ACHN (cell line): ENCODE data around the gene SMAD6.
A peak's percentile ranks its signal among the peaks of the same experiment; 100 is the strongest.
"Not testable (repeated sequence)": the region's sequence is repeated elsewhere in the genome, so short reads cannot be mapped to it uniquely, and the experiment has no call there.

Source experiments
- DNase-seq: peaks from one replicate; pipeline ENCODE4 v3.0.0-alpha.2; 2015
- in situ Hi-C: cut with HindIII; loops from 2 replicates; pipeline ENCODE4 v1.10.0; 2017; ENCODE audit warnings: low sequenced_read_pairs, low pct_ligation_motif_present, low pct_unique_long_range_greater_than_20kb

Gene SMAD6

DNA sequence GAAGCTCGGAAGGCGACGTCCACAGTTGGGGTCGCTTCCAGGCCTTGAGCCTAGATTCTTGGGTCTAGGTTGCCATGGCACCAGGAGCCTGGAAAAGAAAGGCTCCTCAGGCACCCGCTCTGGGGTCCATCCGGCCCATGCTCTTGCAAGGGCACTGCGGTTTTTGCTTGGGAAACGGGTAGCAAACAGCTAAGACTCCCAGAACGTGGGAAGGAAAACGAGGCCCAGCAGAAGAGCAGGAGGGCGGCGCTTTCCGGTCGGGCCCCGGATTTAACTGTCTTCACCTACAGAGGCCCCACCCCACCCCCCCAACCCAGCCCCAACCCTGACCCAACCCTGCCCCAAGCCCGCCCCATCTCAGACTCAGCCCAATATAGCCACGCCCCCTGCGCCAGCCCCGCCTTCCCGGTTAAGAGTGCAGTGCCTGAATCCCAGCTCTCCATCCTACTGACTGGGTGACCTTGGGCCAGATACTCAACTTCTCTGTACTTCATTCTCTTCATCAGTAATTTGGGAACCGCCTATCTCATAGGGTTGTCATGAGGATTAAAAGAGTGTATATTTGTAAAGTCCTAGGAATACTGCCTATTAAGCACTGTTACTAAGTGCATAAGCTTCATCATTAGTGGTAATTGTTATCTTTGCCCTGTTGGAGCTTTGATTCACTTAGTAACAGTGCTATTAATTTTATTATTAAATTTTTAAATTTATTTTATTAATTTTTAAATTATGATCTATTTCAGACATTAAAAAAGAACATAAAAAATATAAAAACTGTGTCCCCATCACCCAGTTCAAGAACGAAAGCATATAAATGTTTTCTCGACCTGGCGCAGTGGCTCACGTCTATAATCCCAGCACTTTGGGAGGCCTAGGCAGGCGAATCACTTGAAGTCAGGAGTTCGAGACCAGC lies 28.4 kb upstream of the SMAD6 start:
- no peak for DNase-seq
- in situ Hi-C loops = no loop called here

DNA sequence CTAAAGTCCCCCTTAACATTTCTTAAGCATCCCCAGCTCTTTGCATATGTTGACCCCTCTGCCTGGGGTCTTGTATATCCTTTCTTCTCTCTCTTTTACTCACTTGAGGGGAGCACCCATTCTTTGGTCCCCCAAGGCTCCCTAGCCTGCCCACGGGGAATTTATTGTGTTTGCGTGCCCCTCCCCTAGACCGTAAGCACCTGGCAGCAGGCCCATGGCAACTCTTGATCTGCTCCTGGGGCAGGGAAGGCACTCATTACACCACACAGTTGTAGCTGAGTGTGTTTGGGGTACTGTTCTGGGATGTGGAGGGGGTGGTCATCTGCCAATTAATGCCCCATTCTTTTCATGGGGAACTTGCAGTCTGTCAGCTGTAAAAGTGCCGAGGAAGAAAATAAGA lies 27.3 kb upstream of the SMAD6 start:
- DNase-seq = no peak
- in situ Hi-C loops = no loop called here

DNA sequence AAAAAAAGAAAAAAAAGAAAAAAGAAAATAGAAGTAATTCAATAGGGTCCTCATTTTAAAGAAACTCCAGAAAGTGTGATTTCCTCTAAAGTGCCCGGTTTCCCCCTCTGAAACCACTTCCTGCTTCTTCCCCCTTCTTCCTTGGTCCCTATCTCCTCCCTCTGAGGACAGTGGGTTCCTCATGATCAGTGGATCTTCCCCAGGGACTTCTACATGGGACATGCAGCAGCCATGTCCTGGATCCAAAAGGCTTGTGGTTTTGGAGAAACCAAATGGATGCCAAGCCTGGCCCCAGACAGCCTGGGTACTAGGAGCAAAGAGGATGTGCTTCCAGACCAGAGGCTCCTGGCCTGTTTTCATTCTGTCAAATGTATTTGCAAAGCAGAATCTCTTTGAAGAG lies 26.6 kb upstream of the SMAD6 start:
- in situ Hi-C loops = no loop called here
- DNase-seq = no peak

DNA sequence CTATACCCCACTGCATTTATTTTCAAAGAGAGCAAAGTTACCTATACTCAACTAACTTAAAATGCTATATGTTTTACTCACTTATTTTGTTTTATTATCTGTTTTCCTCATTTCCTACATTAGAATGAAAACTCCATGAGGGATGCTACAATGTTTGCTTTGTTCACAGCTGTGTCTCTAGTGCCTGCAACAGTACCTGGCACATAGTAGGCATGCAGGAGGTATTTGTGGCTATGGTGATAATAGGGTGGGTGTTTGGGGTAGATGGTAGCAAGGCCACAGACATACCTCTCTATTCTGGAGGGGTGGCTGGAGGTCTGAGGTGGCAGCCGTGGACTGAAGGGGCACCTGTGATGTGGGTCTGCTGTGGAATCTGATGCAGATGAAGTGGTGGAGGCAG lies 24.7 kb upstream of the SMAD6 start:
- in situ Hi-C loops = no loop called here
- no peak for DNase-seq

DNA sequence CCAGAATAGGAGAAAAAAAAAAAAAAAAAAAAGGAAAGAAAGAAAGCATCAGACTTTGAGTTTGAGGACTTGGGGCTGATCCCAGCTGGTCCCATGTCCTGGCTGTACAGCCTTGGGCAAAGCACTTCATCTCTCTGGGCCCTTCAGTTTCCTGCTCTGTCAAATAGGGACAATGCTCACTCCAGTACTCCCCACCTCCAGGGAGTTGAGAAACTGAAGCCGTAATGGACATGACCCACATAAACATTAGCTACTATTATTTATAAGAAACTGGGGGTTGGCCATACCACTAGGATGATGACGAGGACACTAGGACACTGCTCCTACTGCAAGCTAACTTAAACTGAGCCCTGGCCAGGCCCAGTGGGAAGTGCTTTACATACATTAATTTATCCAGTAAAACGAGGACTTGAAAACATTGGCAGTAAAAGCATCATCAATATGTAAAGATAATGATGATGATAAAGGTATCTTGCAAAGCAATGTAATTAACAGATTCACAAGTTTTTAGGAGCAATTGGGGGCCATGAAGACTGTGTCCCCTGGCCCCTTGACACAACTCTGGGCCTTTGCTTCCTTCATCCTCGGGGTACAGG lies 22.9 kb upstream of the SMAD6 start:
- in situ Hi-C loops = no loop called here

DNA sequence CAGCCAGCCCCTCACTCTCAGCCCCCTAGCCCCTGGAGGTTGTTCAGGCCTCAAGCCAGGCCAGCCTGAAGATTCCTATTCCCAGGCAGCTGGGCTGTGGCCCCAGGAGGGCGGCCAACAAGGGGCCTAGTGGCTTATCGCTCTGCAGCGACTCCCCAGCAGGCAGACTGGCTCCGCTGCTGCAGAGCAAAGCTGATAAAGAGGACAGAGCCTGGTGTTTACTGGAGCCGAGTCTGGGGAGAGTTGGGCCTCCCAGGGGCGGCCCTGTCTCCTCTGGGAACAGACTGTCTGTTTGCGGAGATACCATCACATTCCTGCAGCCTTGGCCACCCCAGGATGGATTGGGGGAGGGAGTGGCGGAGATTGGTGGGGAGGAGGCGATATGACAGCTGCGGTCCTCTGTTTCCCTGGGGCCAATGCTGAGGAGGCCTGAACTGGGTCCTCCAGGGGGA lies 22.4 kb upstream of the SMAD6 start:
- DNase-seq = no peak
- in situ Hi-C loops = no loop called here

More for the DNA sequence above, 22.9 kb upstream of the SMAD6 start:
- no peak for DNase-seq

DNA sequence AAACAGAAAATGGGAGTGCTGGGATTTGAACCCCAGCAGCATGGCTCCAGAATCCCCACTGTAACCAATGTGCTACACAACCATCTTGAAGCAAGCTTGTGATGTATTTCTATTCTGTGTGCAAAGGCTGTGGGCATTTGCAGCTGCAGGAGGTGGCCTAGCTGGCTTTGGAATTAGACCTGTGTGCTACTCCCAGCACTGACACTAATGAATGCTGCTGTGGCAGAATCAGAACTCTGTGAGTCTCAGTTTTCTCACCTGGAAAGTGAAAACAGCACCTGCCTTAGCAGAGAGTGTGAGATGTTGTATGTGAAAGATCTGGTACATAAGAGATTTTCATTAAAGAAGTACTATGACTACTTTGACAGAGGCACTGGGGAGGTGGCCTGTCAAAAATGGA lies 21.5 kb upstream of the SMAD6 start:
- in situ Hi-C loops = no loop called here
- DNase-seq = no peak

DNA sequence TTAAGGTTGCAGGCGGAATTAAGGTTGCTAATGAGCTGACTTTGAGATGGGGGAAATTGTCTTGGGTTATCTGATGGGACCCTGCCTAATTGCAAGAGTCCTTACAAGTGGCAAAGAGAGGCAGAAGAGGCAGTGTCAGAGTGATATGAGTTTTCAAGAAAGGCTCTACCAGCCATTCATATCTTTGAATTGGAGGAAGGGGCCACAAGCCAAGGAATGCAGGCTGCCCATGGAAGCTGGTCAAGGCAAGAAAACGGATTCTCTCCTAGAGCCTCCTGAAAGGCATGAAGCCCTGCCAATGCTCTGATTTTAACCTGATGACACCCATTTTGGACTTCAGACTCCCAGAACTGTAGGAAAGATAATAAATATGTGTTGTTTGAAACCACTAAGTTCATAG lies 20.6 kb upstream of the SMAD6 start:
- no peak for DNase-seq
- in situ Hi-C loops = no loop called here

DNA sequence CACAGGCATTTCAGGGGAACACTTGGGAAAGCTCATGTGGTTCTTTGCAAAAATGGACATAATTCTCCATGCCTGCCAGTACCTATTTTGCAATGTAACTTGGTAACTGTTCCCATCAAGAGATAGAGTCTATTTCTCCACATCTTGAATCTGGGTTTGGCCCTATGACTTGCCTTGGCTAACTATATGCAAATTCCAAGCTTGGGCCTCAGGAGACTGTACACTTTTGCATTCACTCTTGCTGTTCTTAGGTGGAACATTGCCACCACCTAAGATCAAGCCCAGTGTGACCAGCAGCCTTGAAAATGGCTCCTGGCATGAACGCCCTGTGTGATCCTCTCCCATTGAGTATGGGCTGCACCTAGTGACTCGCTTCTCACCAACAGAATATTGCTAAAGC lies 19.8 kb upstream of the SMAD6 start:
- in situ Hi-C loops = no loop called here

DNA sequence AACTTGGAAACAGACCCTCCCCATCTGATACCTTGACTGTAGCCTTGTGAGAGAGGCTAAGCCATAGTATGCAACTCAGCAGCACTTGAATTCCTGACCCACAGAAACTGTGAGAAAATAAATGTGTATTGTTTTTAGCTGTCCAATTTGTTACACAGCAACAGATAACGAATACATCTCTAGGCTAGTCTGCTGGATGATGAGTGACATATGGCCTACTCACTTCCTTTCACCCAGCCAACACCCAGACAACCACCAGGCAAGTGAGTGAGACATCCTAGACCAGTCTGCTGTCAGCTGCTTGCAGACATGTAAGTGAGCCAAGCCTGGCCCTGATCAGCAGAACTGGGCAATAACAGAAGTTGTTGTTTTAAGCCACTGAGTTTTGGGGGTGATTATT lies 19.2 kb upstream of the SMAD6 start:
- DNase-seq = no peak
- in situ Hi-C loops = no loop called here

More for the DNA sequence above, 19.8 kb upstream of the SMAD6 start:
- no peak for DNase-seq

DNA sequence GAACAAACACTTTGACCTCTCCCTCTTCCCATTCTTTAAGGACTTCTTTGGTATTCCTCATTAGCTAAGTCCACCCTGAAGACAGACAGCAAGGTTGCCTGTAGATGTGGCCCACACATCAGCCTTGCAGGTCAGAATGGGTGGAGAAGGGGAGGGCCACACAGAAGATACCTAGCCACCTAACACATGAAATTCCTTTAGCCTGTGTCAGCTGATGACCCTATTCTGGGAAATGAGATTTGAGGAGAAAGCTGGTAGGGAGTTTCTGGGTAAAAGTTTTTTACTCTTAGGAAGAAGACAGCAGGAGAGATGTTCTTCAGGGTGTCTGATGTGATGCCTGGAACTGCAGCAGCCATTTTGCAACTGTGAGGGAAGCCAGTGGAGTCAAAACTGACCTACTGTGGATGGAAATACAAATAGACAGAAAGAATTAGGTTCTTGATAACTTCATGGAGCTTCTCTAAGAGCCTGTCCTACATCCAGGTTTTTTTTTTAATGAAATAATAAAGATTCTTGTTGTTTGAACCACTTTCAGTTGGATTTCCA lies 17.8 kb upstream of the SMAD6 start:
- DNase-seq = no peak
- in situ Hi-C loops = no loop called here

DNA sequence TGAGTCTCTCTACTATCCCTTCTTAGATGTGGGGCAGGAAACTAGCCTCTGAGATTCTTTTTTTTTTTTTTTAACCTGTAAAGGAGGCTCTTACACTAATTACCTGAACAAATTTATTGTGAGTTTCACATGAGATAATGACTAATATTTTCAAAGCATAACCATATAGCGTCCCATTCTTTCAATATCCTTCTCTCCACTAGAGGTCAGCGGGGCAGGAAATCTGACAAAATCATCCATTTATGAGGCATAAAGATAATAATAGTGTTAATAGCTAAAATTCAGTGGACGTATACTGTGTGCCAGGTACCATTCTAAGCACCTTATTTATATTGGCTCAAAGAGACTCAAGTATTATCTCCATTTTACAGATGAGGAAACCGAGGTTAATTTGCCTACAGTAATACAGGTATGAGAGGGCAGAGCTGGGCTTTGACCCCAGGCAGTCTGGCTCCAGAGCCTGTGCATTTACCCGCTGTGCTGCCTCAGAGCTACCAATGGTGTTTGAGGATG lies 16.3 kb upstream of the SMAD6 start:
- in situ Hi-C loops = no loop called here
- no peak for DNase-seq

DNA sequence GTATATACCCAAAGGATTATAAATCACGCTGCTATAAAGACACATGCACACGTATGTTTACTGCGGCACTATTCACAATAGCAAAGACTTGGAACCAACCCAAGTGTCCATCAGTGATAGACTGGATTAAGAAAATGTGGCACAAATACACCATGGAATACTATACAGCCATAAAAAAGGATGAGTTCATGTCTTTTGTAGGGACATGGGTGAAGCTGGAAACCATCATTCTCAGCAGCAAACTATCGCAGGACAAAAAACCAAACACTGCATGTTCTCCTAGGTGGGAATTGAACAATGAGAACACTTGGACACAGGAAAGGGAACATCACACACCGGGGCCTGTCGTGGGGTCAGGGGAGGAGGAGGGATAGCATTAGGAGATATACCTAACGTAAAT lies 11.1 kb upstream of the SMAD6 start:
- in situ Hi-C loops, DNase-seq: not testable (repeated sequence)

DNA sequence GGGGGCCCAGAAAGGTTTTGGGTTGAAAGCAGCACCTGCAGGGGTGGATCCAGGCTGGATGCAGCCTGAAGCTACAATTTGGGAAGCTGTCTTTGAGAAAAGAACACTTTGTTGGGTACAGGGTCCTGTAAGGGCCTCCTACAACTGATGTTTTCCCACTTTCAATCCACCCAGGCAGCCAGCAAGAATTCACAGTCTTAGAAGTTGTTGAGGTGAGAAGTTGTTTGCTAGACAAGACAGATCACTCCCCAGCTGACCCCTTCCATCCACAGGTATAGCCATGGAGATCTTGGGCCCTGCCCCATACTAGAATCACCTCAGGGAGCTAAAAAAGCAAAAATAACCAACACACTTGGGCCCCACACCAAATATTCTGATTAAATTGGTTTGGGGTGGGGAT lies 10.3 kb upstream of the SMAD6 start:
- in situ Hi-C loops = no loop called here
- no peak for DNase-seq

DNA sequence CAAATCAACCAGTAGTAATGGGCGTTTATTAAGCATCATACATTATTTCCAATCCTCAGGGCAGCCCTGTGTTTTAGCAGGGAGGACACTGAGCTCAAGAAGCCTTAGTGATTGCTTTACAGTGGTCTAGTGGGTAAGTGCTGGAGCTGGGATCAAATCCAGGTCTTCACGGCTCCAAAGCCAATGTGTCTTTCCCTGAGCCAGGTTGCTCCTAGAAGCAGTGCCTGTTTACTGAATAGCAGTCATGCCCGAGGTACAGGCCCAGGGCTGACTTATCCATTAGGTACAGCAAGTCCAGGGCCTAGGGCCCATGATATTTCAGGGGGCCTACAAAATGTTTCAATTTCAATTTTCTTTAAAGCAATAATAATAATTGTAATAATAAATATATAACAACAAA lies 9.6 kb upstream of the SMAD6 start:
- in situ Hi-C loops = no loop called here
- DNase-seq = no peak

DNA sequence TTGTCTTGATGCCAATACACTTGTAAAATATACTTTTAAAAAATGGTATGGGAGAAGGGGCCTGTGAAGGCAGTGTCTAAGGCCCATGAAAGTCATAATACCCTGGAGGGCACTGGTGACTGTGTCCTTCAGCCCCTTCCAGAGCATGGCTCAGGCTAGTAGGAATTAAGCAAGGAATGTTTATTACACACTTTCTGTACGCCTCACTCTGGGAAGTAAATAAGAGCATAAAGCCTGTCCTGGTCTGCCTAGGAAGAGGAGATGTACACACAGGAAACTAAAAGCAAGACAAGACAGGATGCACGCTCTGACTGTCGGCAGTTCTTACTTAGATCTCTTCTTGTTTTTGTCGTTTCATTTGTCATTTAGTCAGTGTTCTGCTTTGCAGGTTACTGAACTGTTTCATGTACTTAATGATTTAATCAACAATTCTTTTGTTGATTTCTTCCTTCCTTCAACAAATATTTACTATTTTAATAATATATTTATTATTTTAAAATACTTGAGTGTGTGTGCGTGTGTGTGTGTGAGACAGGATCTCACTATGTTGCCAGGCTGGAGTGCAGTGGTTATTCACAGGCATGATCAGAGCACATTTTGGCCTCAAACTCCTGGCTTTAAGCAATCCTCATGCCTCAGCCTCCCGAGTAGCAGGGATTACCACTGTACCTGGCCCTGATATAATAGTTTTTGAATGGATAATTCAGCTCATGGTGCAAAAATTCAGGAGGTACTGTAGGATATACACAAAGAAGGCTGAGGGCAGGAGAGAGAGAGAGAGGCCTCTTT lies 9.0 kb upstream of the SMAD6 start:
- no peak for DNase-seq
- in situ Hi-C loops = no loop called here

DNA sequence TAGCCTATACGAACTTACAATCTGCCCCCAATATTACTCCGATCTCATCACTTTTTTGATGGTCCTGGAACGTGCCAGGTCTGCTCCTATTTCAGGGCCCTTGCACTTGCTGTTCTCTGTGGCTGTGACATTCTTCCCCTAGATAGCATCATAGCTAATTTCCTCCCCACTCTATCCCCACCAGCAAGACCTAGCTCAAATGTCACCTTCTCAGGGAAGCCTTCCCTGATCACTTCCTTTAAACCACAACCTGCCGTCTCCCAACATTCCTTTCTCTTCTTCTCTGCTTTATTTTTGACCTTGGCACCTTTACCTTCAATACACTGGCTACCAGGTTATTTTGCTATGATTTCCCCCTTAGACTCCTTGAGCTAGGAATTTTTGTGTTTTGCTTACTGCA lies 5.3 kb upstream of the SMAD6 start:
- in situ Hi-C loops = no loop called here

DNA sequence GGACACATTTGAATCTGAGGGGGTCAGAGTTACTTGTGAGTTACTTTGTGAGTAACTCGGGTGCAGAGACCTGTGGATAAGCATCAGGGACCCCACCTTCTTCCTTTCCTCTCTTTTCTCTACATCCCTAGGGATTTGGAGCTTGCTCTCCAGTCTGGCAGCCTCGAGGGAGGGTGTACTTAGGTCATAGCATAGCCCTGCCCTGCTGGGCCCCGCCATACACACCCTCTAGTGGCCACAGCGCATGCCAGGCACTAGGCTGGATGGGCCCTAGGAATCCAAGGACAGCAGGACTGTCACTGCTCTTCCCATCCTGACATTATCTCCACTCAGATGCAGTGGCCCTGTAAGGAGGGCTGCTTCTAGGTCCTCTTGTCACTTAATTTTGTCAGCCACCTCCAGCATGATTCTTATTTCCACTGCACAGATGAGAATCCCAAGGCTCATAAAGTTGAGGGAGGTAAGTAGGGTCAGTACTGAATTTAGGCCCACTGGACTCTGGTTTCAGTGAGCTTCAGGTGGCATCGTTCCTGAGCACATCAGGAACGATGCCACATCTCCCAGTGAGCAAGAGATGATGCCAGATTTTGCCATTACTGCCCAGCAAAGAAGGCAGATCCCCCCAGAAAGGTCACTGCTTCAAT lies 3.6 kb upstream of the SMAD6 start:
- in situ Hi-C loops = no loop called here

More for the DNA sequence above, 5.3 kb upstream of the SMAD6 start:
- no peak for DNase-seq

More for the DNA sequence above, 3.6 kb upstream of the SMAD6 start:
- peak; percentile 72 for DNase-seq
